ENCODE data around the gene MAPKAP1.

Gene MAPKAP1

GRCh38 chr9:125513668-125514413 is 193.2 kb downstream of the MAPKAP1 start:
- DNase-seq (ENCODE audit: low spot score): no peak

GRCh38 chr9:125513303-125513667 is 193.7 kb downstream of the MAPKAP1 start:
- no peak for DNase-seq (ENCODE audit: low spot score)

- DNase-seq (ENCODE audit: low spot score): no peak
These were observed 195.0 kb downstream of the MAPKAP1 start for GRCh38 chr9:125511789-125512660.

- DNase-seq (ENCODE audit: low spot score): no peak
These were observed 196.0 kb downstream of the MAPKAP1 start for GRCh38 chr9:125510980-125511379.

- DNase-seq (ENCODE audit: low spot score): no peak
These were observed 197.5 kb downstream of the MAPKAP1 start for GRCh38 chr9:125509476-125509875.

- no peak for DNase-seq (ENCODE audit: low spot score)
These were observed 198.8 kb downstream of the MAPKAP1 start for GRCh38 chr9:125508249-125508648.

- no peak for DNase-seq (ENCODE audit: low spot score)
These were observed 199.8 kb downstream of the MAPKAP1 start for GRCh38 chr9:125507226-125507625.

- no peak for DNase-seq (ENCODE audit: low spot score)
These were observed 201.0 kb downstream of the MAPKAP1 start for GRCh38 chr9:125505988-125506438.

GRCh38 chr9:125504616-125505015 is 202.4 kb downstream of the MAPKAP1 start:
- DNase-seq (ENCODE audit: low spot score): no peak

GRCh38 chr9:125497906-125498305 is 209.1 kb downstream of the MAPKAP1 start:
- DNase-seq (ENCODE audit: low spot score): no peak

- DNase-seq (ENCODE audit: low spot score): no peak
These were observed 209.5 kb downstream of the MAPKAP1 start for GRCh38 chr9:125497478-125497877.

- no peak for DNase-seq (ENCODE audit: low spot score)
These were observed 210.6 kb downstream of the MAPKAP1 start for GRCh38 chr9:125496313-125496834.

GRCh38 chr9:125495172-125496119 is 211.6 kb downstream of the MAPKAP1 start:
- no peak for DNase-seq (ENCODE audit: low spot score)

GRCh38 chr9:125494653-125494915 is 212.4 kb downstream of the MAPKAP1 start:
- no peak for DNase-seq (ENCODE audit: low spot score)

GRCh38 chr9:125493881-125494652 is 212.9 kb downstream of the MAPKAP1 start:
- DNase-seq (ENCODE audit: low spot score): no peak

- no peak for DNase-seq (ENCODE audit: low spot score)
These were observed 213.6 kb downstream of the MAPKAP1 start for GRCh38 chr9:125493384-125493783.

- DNase-seq (ENCODE audit: low spot score): no peak
These were observed 214.3 kb downstream of the MAPKAP1 start for GRCh38 chr9:125492719-125493118.

GRCh38 chr9:125487842-125488241 is 219.2 kb downstream of the MAPKAP1 start:
- DNase-seq (ENCODE audit: low spot score): no peak

- DNase-seq (ENCODE audit: low spot score): no peak
These were observed 220.4 kb downstream of the MAPKAP1 start for GRCh38 chr9:125486576-125486975.

GRCh38 chr9:125486152-125486508 is 220.9 kb downstream of the MAPKAP1 start:
- DNase-seq (ENCODE audit: low spot score): no peak

GRCh38 chr9:125485471-125486151 is 221.4 kb downstream of the MAPKAP1 start:
- DNase-seq (ENCODE audit: low spot score): no peak
